Fibroblast of skin of abdomen (primary cell): ENCODE results near the gene GNAS-AS1.
"Not testable (repeated sequence)": the region's sequence is repeated elsewhere in the genome, so short reads cannot be mapped to it uniquely, and the experiment has no call there.

Experiments used
- DNase-seq: peaks from one replicate; pipeline ENCODE4 v3.0.0-alpha.2; 2013

The GNAS-AS1 gene

GRCh38 chr20:58833921-58834320 is 16.8 kb downstream of the GNAS-AS1 start:
- no peak for DNase-seq

- DNase-seq: no peak
Observed at GRCh38 chr20:58832457-58832856, 18.2 kb downstream of the GNAS-AS1 start.

GRCh38 chr20:58829531-58829941 is 21.2 kb downstream of the GNAS-AS1 start:
- DNase-seq: no peak

- DNase-seq: not testable (repeated sequence)
Observed at GRCh38 chr20:58828804-58829203, 21.9 kb downstream of the GNAS-AS1 start.

- no peak for DNase-seq
Observed at GRCh38 chr20:58828136-58828535, 22.6 kb downstream of the GNAS-AS1 start.

GRCh38 chr20:58826271-58826670 is 24.4 kb downstream of the GNAS-AS1 start:
- no peak for DNase-seq

GRCh38 chr20:58825450-58825849 is 25.3 kb downstream of the GNAS-AS1 start:
- no peak for DNase-seq

GRCh38 chr20:58824843-58825242 is 25.9 kb downstream of the GNAS-AS1 start:
- no peak for DNase-seq

- DNase-seq: no peak
Observed at GRCh38 chr20:58822748-58823730, 27.7 kb downstream of the GNAS-AS1 start.

GRCh38 chr20:58822149-58822548 is 28.6 kb downstream of the GNAS-AS1 start:
- DNase-seq: no peak

GRCh38 chr20:58820515-58820914 is 30.2 kb downstream of the GNAS-AS1 start:
- DNase-seq: not testable (repeated sequence)

- DNase-seq: no peak
Observed at GRCh38 chr20:58819921-58820320, 30.8 kb downstream of the GNAS-AS1 start.

- DNase-seq: peak; percentile 97
Observed at GRCh38 chr20:58818586-58819285, 32.0 kb downstream of the GNAS-AS1 start.

GRCh38 chr20:58817748-58818147 is 33.0 kb downstream of the GNAS-AS1 start:
- DNase-seq: no peak

GRCh38 chr20:58816957-58817651 is 33.6 kb downstream of the GNAS-AS1 start:
- no peak for DNase-seq

GRCh38 chr20:58816051-58816450 is 34.7 kb downstream of the GNAS-AS1 start:
- no peak for DNase-seq

- DNase-seq: no peak
Observed at GRCh38 chr20:58815448-58815847, 35.3 kb downstream of the GNAS-AS1 start.

- no peak for DNase-seq
Observed at GRCh38 chr20:58813369-58813768, 37.3 kb downstream of the GNAS-AS1 start.

- no peak for DNase-seq
Observed at GRCh38 chr20:58811334-58811733, 39.4 kb downstream of the GNAS-AS1 start.

GRCh38 chr20:58810879-58811250 is 39.8 kb downstream of the GNAS-AS1 start:
- DNase-seq: no peak

GRCh38 chr20:58810116-58810878 is 40.4 kb downstream of the GNAS-AS1 start:
- DNase-seq: peak; percentile 24
